Airway epithelial cell (primary cell): Measurements from ENCODE around the gene SEMA6D. TPM values are rescaled to one million over a fixed set of nuclear protein-coding genes. Genes with fewer than 3 reads are reported as not detected.

Source experiments
- total RNA-seq: library from RNA; depleted of rRNA; stranded (reverse); fragments of >200 nt; gene quantifications from 2 replicates; pipeline ENCODE4 v1.2.3, GENCODE V29; 2015

The SEMA6D gene
- total RNA-seq, result 0.14 and 0.49 TPM in 2 replicates

GRCh38 chr15:47717036-47717612, at the start of gene SEMA6D:
TSS of gene SEMA6D (plus strand) at chr15:47717505. CDS start at chr15:47759799, 42,294 bp downstream.

